ENCODE results near the gene SIL1. TPM values are rescaled to one million over a fixed set of nuclear protein-coding genes. Genes with fewer than 3 reads are reported as not detected.

The SIL1 gene
- total and polyA plus RNA-seq, 2 of the 8 experiments (the other 6 are each of a cell fraction or from before 2014, with no cell fraction given), result 8.3 to 12.8 TPM

DNA sequence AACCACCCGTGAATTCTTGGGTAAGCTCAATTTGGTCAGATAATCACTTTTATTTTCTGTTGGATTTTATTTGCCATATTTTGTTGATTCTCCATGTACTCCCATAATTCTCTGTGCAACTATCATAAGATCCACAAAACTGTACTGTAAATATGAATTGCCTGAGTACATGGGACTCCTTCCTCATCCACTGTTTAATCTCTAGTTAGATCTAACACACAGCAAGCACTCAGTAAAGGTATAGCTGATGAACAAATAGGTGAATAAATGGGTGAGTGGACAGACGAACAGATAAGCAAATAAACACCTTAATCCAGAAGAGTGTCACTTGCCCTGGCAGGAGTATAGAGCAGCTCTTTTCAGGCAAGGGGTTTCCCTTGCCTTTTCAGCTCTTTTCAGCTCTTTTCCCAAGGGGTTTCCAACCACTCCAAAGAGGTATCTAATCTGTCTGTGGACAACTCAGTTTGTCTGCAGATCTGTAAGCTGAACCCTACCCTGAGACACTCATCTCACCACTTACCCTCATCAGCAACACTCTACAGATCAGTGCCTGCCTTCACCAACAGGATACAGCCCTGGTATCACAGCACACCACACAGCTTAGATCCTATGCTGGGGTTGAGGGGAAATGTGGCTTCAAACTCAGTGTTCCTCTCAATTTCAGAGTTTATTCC, 51.2 kb downstream of the SIL1 start:
- ChIA-PET POLR2A (ENCODE audit: partially characterized antibody) (interaction anchor here (0.6 to 1.7 kb wide), 2 partner anchors 12 to 110 kb away, joined by 3 read pairs; no protein-coding TSS in a partner anchor), CTCF (ENCODE audit: partially characterized antibody) (interaction anchor here (0.9 to 4.0 kb wide), 6 partner anchors 8 to 443 kb away, joined by 3 to 11 read pairs (median 3); no protein-coding TSS in a partner anchor)
- Histone ChIP-seq H3K79me2 (ENCODE audit: control insufficient read depth in 1 of 2, insufficient read depth in 2 of 2, low read length in 2 of 2) (no peaks in the 10 kb centered on the region), H2BK12ac (ENCODE audit: low read depth, low read length) (no peak overlapping the region), H3K23ac (ENCODE audit: insufficient read length) (no peak overlapping the region), H3K79me1 (ENCODE audit: low read depth, low read length) (no peaks in the 10 kb centered on the region), H3K56ac (replicated peaks; ENCODE audit: insufficient read length, low read depth, low read length) (no peak overlapping the region), H2AFZ (ENCODE audit: low read length) (peak overlapping the region; percentile 78; the same call in 1 of the 2 replicates), H2BK5ac (ENCODE audit: low read depth, low read length) (0 out of 2 replicates have a peak overlapping the region, but pooled peaks have one; percentile 13), H4K91ac (replicated peaks; ENCODE audit: insufficient read length, low read length) (no peak overlapping the region), H4K5ac (ENCODE audit: insufficient read length, low read depth, low read length) (no peak overlapping the region), H3K9ac (replicated peaks in 1 of 4; ENCODE audit: extremely low read depth in 1 of 4, low read depth in 3 of 4, low read length in 3 of 4) (no peak overlapping the region), H3K36me3 (ENCODE audit: control insufficient read depth in 2 of 4, insufficient read depth in 4 of 4, low read length in 3 of 4) (no peaks in the 10 kb centered on the region), H3K23me2 (ENCODE audit: low read depth, low read length) (no peaks in the 10 kb centered on the region), H3K27me3 (replicated peaks in 1 of 4; ENCODE audit: control insufficient read depth in 3 of 4, extremely low read depth in 1 of 4, insufficient read depth in 3 of 4, low read length in 3 of 4) (no peaks in the 10 kb centered on the region), H3K27ac (ENCODE audit: low read depth, low read length) (no peak overlapping the region), H4K8ac (ENCODE audit: extremely low read depth, insufficient read depth, low read length) (no peak overlapping the region), H3K18ac (ENCODE audit: extremely low read depth, low read length) (no peak overlapping the region), H2BK20ac (ENCODE audit: low read length) (no peak overlapping the region), H2AK5ac (ENCODE audit: low read depth, low read length) (no peak overlapping the region), H2BK120ac (replicated peaks; ENCODE audit: low read depth, low read length) (no peak overlapping the region), H3K4me1 (replicated peaks in 1 of 4; ENCODE audit: control insufficient read depth in 3 of 4, insufficient read depth in 4 of 4, low read length in 3 of 4) (peaks cover 0 to 4% (median 0%) of the 10 kb centered on the region in 4 experiments; a peak in 2 of 7 replicates), H3K4ac (replicated peaks; ENCODE audit: insufficient read length, low read depth, low read length) (no peak overlapping the region), H4K20me1 (replicated peaks in 1 of 2; ENCODE audit: control insufficient read depth in 1 of 2, insufficient read depth in 2 of 2, low read length in 2 of 2) (no peaks in the 10 kb centered on the region), H3K14ac (ENCODE audit: insufficient read length) (no peak overlapping the region), H2BK15ac (ENCODE audit: low read length) (no peak overlapping the region), H3K4me3 (ENCODE audit: extremely low read depth in 1 of 4, insufficient read depth in 2 of 4, low read depth in 3 of 4, low read length in 4 of 4) (no peak overlapping the region), H3K9me3 (ENCODE audit: insufficient read depth in 2 of 2, low read depth in 1 of 2, low read length in 1 of 2) (no peaks in the 10 kb centered on the region), H3K4me2 (ENCODE audit: insufficient read depth in 1 of 2, low read depth in 2 of 2, low read length in 2 of 2) (no peak overlapping the region)
- no peak for FAIRE-seq
- 43% methylated on average over 2 of the region's 2 CpGs; no CpG with 5 or more reads in 1 of the 2 experiments for WGBS, 2 experiments (ENCODE audit: extremely low coverage in 1 of 2, insufficient coverage in 1 of 2, insufficient read length in 1 of 2, insufficient replicate concordance in 2 of 2, low coverage in 1 of 2, low lambda C conversion rate in 2 of 2, missing lambda C conversion rate in 1 of 2)
- no peak for DNase-seq (ENCODE audit: low read depth in 1 of 2, low spot score in 2 of 2)
- TF ChIP-seq HDAC6 (IDR thresholded peaks at IDR 0.05; ENCODE audit: low read depth, low read length) (no peak), MAFK (IDR thresholded peaks at IDR 0.05; ENCODE audit: low read depth, low read length) (no peak), CBX5 (IDR thresholded peaks at IDR 0.05; ENCODE audit: low read depth, low read length) (no peak), CHD1 (IDR thresholded peaks at IDR 0.05; ENCODE audit: low read depth, low read length) (no peak), POLR2A (IDR thresholded peaks at IDR 0.05; ENCODE audit: control extremely low read depth in 1 of 2, low read depth in 2 of 2, low read length in 2 of 2) (no peak), BRCA1 (IDR thresholded peaks at IDR 0.05; ENCODE audit: low read depth, low read length) (no peak), JUN (IDR thresholded peaks at IDR 0.05; ENCODE audit: low read depth, low read length) (no peak), TAF7 (optimal IDR thresholded peaks at IDR 0.05; ENCODE audit: borderline replicate concordance, low read depth, low read length) (no peak), USF2 (IDR thresholded peaks at IDR 0.05; ENCODE audit: low read length) (no peak), TAF1 (IDR thresholded peaks at IDR 0.05; ENCODE audit: low read depth, low read length) (no peak), NRF1 (IDR thresholded peaks at IDR 0.05; ENCODE audit: low read depth, low read length) (no peak)
- TF ChIP-seq, protein P1, sequence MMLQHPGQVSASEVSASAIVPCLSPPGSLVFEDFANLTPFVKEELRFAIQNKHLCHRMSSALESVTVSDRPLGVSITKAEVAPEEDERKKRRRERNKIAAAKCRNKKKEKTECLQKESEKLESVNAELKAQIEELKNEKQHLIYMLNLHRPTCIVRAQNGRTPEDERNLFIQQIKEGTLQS (IDR thresholded peaks at IDR 0.05; ENCODE audit: insufficient read depth, low read depth, low read length), result no peak
